ENCODE data around the gene TNNT2. TPM values are rescaled to one million over a fixed set of nuclear protein-coding genes. Genes with fewer than 3 reads are reported as not detected.

Gene TNNT2
- total and polyA plus RNA-seq, 5 experiments from 2014 or later: not detected

DNA sequence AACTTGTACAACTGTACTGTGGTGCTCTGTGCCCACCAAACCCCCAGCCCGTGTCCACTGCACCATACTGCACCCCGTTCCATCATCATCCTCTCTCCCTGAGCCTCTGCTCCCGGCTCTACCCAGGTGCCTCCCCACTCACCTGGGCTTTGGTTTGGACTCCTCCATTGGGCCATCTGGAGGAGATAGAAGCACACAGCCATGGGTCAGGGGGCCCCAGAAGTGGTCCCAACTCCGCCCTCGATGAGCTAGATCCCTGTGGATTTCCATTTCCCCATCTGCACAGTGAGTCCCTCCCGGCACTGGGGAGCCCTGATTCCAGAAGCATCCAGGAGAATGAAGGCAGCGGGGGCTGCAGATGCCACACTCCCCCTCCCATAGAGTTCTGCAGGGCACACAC, 10.8 kb downstream of the TNNT2 start:
- no peaks in the 10 kb centered on the region for H3K4me1 Mint-ChIP-seq
- peaks cover 6 to 29% (median 22%) of the 10 kb centered on the region in 5 donors for H3K27me3 Mint-ChIP-seq
- POLR2A ChIA-PET: no interaction called here
- H3K4me3 Mint-ChIP-seq: no peak overlapping the region
- ATAC-seq (no peak), DNase-seq (peak in 1 of 10 donors; percentile 43)
- H3K36me3 Mint-ChIP-seq: no peaks in the 10 kb centered on the region
- H3K27ac Mint-ChIP-seq: peak overlapping the region in 1 of 10 donors; percentile 45
- H3K9me3 Mint-ChIP-seq: peaks cover 0 to 2% (median 0%) of the 10 kb centered on the region in 9 donors

DNA sequence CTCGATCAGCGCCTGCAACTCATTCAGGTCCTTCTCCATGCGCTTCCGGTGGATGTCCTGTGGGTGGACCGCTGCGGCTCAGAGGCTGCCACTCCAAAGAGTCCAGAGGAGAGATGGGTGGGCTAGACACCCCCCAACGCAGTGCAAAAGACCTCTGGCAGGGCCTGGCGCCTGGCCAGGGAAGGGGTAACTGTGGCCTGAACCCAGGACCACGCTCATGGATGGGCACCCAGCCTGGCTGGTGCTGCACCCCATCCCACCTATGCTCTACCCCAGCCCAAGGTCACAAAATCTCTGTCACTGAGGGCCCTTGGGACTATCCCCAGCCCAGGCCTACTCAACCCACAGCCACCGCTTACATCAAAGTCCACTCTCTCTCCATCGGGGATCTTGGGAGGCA, 12.2 kb downstream of the TNNT2 start:
- no peaks in the 10 kb centered on the region for H3K36me3 Mint-ChIP-seq
- peaks cover 3 to 30% (median 10%) of the 10 kb centered on the region in 5 donors for H3K27me3 Mint-ChIP-seq
- H3K4me3 Mint-ChIP-seq: no peak overlapping the region
- ATAC-seq: no peak
- no peak overlapping the region for H3K27ac Mint-ChIP-seq
- POLR2A ChIA-PET: no interaction called here
- DNase-seq: peak in 1 of 10 donors; percentile 45
- peaks cover 0 to 2% (median 0%) of the 10 kb centered on the region in 9 donors for H3K9me3 Mint-ChIP-seq
- no peaks in the 10 kb centered on the region for H3K4me1 Mint-ChIP-seq

DNA sequence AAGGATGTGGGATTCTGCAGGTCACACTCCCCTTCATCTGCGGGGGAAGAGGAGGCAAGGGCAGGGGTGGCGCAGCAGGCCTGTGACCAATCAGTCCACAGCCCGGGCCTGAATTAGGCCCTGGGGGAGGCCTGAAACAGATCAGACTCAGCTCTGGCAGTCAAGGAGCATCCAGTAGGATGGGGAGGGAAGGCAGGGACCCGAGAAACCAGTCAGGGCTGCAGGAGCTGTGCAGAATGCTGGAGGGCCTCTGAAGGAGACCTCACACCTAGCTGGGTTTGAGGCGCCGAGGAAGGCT, 12.7 kb downstream of the TNNT2 start:
- POLR2A ChIA-PET: no interaction called here
- ATAC-seq: no peak
- no peak overlapping the region for H3K4me3 Mint-ChIP-seq
- H3K27ac Mint-ChIP-seq: no peak overlapping the region
- peaks cover 3 to 30% (median 10%) of the 10 kb centered on the region in 5 donors for H3K27me3 Mint-ChIP-seq
- H3K4me1 Mint-ChIP-seq: no peaks in the 10 kb centered on the region
- DNase-seq: peak in 1 of 10 donors; percentile 8
- peaks cover 0 to 2% (median 0%) of the 10 kb centered on the region in 9 donors for H3K9me3 Mint-ChIP-seq
- H3K36me3 Mint-ChIP-seq: no peaks in the 10 kb centered on the region

DNA sequence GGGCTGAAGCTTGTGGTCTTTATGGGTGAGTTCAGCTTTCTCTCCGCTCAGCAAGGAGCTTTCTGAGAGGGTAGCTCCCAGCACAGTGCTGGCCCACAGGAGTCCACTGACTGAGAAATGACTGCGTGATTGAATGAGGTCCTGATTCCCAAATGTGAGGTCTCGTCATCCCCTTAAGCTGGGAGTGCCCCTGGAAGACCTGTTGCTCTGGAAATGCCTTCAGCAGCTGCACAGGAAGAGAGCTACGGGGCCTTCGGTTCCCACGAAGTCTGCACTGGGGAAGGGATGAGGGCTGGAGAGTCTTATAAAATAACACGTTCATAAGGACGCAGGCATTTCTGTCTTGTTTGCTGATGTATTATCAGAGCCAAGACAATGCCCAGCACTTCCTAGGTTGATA, 14.0 kb downstream of the TNNT2 start:
- no peak overlapping the region for H3K4me3 Mint-ChIP-seq
- H3K27ac Mint-ChIP-seq: no peak overlapping the region
- POLR2A ChIA-PET: no interaction called here
- H3K27me3 Mint-ChIP-seq: peaks cover 0 to 20% (median 6%) of the 10 kb centered on the region in 5 donors
- H3K36me3 Mint-ChIP-seq: no peaks in the 10 kb centered on the region
- no peaks in the 10 kb centered on the region for H3K4me1 Mint-ChIP-seq
- peaks cover 0 to 2% (median 0%) of the 10 kb centered on the region in 9 donors for H3K9me3 Mint-ChIP-seq
- DNase-seq (peak in 1 of 10 donors; percentile 34), ATAC-seq (no peak)

DNA sequence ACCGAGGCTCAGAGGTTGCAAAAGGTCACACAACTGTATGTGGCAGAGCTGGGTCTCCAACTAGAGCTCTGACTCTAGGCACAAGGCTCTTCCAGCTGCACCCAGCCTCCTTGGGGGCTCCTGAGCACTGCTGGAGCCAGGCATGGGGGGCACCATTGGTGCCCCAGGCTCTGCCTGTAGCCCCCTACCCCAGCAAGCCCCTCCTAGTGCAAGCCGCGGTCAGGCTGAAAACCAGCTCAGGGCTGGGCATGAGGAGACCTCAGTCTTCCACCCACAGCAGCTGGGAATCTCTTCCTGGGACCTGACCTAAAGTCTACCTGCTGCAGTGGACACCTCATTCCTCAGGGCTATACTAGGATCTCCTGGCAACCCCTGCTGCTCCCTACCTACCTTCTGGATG, 14.6 kb downstream of the TNNT2 start:
- Mint-ChIP-seq H3K4me3 (no peak overlapping the region), H3K27me3 (peaks cover 0 to 20% (median 6%) of the 10 kb centered on the region in 5 donors), H3K27ac (no peak overlapping the region), H3K9me3 (peaks cover 0 to 2% (median 0%) of the 10 kb centered on the region in 9 donors), H3K36me3 (no peaks in the 10 kb centered on the region), H3K4me1 (no peaks in the 10 kb centered on the region)
- DNase-seq: peak in 1 of 10 donors; percentile 59
- POLR2A ChIA-PET: no interaction called here
- ATAC-seq: no peak

DNA sequence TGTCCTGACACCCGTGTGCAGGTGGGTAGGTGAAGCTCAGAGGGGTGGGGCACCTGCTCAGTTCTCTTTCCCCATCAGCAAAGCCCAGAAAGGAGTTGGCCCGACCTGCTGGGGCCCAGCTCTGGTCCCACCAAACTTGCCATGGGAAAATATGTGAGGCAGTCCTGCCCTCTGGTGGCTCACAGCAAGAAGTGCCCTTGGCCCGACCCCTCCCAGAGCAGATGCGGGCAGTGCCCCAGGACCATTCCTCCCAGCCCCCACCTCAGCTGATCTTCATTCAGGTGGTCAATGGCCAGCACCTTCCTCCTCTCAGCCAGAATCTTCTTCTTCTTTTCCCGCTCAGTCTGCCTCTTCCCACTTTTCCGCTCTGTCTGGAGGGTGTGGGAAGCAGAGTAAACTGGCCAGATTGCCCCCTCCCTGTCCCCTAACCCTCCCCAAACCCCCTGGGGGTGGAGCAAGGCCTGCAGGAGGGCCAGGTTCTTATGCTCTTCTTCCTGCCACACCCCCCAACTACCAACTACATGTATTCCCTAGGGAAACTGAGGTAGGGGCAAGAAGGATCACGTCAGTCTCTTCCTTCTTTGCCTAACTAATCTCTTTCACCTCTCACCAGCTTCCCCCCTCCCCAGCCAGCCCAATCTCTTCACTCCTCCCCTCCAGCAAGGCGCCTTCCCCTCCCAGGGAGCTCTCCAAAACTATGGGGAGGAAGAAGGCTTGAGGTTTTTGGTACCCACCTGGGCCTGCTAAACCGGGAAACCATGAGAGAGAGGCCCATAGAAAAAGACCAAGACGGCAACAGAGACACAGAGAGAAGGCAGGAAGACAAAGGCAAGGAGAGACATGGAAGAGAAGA, 15.6 kb downstream of the TNNT2 start:
- no peak overlapping the region for H3K4me3 Mint-ChIP-seq
- H3K36me3 Mint-ChIP-seq: no peaks in the 10 kb centered on the region
- POLR2A ChIA-PET: no interaction called here
- peak in 4 of 10 donors; percentile 5 to 57 (median 8) for DNase-seq
- peak overlapping the region in 1 of 10 donors; percentile 71 for H3K27ac Mint-ChIP-seq
- peaks cover 0 to 15% (median 4%) of the 10 kb centered on the region in 5 donors for H3K27me3 Mint-ChIP-seq
- peaks cover 0 to 2% (median 0%) of the 10 kb centered on the region in 9 donors for H3K9me3 Mint-ChIP-seq
- H3K4me1 Mint-ChIP-seq: no peaks in the 10 kb centered on the region
- ATAC-seq: no peak

DNA sequence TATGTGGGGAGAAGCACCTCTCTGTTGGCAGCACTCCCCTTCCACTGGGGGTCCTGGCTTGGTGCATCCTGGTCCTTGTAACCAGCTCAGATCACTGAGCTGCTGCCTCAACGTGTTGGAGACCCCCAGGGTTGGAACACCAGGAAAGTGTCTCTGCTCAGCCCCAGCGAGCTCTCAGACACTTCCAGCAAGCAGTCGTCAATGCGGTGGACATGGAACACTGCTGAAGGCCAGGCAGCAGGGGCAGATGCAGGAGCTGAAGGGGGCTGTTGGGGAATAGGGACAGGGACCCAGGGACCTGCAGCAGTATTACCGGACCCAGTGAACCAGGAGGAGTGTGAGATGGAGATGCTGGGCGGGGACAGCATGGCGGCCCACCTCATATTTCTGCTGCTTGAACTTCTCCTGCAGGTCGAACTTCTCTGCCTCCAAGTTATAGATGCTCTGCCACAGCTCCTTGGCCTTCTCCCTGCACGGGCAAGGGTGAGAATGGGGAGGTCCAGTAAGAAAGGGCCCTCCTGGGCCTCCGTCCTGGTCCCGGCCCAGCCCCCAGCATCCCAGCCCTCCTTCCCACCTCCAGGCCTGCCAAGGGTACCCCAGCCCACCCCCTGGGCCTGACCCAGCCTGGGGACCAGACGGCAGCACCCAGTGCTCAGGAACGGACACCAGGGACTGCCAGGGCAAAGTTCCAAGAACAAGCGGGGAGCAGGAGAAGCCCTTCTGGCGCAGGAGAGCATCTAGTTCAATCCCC, 16.4 kb downstream of the TNNT2 start:
- peaks cover 0 to 18% (median 4%) of the 10 kb centered on the region in 5 donors for H3K27me3 Mint-ChIP-seq
- ATAC-seq: no peak
- DNase-seq: peak in 1 of 10 donors; percentile 55
- no peak overlapping the region for H3K27ac Mint-ChIP-seq
- POLR2A ChIA-PET: no interaction called here
- H3K4me3 Mint-ChIP-seq: no peak overlapping the region
- peaks cover 0 to 2% (median 0%) of the 10 kb centered on the region in 9 donors for H3K9me3 Mint-ChIP-seq
- H3K36me3 Mint-ChIP-seq: no peaks in the 10 kb centered on the region
- H3K4me1 Mint-ChIP-seq: no peaks in the 10 kb centered on the region

DNA sequence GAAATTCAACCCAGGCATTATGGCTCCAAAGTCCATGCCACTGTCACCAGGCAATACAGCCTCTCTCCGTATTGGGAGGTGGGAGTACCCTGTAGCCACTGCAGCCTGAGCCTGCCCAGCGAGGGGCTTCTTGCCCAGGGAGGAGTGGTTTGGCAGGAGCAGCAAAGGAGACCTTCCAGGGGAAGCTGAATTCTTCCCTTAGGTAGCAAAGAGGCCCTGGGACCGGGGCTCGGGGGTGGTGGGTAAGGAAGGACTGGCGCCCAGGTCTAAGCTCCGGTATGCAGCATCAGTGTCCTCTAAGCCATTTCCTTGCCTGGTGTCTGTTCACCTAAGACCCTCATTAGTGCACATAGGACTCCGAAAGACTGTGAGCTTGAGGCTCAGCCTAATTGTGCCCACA, 17.0 kb downstream of the TNNT2 start:
- DNase-seq: peak in 1 of 10 donors; percentile 23
- POLR2A ChIA-PET: no interaction called here
- H3K27ac Mint-ChIP-seq: no peak overlapping the region
- H3K36me3 Mint-ChIP-seq: no peaks in the 10 kb centered on the region
- ATAC-seq: no peak
- H3K9me3 Mint-ChIP-seq: peaks cover 0 to 2% (median 0%) of the 10 kb centered on the region in 9 donors
- H3K4me3 Mint-ChIP-seq: no peak overlapping the region
- no peaks in the 10 kb centered on the region for H3K4me1 Mint-ChIP-seq
- peaks cover 0 to 14% (median 4%) of the 10 kb centered on the region in 5 donors for H3K27me3 Mint-ChIP-seq

DNA sequence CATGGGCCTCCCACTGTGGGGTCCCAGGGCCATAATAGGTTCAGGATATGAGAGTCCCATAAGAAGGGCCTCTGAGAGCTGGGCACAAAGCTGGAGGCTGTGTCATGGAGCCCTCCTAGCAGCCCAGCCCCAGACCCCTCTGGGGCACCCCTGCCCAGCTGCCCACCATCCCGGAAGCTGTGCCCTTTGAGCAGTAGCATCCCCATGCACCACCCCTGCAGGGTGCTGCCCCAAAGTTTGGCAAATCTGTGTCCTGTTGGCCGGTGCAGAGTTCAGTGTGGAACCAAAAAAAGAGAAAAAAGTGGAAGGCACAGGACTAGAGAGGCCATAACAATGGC, 17.6 kb downstream of the TNNT2 start:
- peak in 1 of 10 donors; percentile 38 for DNase-seq
- POLR2A ChIA-PET: no interaction called here
- H3K4me3 Mint-ChIP-seq: no peak overlapping the region
- peaks cover 0 to 2% (median 0%) of the 10 kb centered on the region in 9 donors for H3K9me3 Mint-ChIP-seq
- no peaks in the 10 kb centered on the region for H3K4me1 Mint-ChIP-seq
- H3K27me3 Mint-ChIP-seq: peaks cover 0 to 16% (median 4%) of the 10 kb centered on the region in 5 donors
- ATAC-seq: no peak
- H3K27ac Mint-ChIP-seq: no peak overlapping the region
- H3K36me3 Mint-ChIP-seq: no peaks in the 10 kb centered on the region

DNA sequence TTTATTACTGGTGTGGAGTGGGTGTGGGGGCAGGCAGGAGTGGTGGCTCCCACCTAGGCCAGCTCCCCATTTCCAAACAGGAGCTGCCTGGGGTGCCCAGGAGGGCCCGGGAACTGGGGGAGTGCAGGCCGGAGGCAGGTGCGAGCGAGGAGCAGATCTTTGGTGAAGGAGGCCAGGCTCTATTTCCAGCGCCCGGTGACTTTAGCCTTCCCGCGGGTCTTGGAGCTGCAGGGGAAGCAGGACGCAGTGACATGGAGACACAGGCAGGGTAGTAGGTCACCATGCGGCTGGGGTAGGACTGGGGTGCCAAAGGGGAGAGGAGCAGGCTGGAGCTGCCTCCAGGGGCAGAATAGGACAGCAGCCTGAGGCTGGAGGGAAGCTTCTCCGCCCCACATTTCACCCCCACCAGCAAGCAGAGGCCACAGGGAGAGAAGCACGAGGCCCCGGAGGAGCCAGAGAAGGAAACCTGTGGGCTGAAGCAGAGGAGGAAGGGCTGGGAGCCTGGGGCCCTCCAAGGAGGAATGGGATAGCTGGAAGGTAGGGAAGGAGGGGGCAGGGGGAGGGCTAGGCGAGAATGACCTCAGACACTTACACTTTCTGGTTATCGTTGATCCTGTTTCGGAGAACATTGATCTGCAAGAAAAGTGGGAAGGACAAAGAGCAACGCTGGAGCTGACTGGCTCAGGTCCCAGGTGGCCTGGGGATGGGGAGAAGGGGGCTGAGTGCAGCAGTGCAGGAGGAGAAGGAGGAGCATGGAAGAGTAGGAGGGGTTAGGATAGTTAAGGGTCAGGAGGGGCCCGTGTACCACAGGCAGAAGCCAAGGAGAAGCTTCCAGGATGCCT, 18.2 kb downstream of the TNNT2 start:
- no peaks in the 10 kb centered on the region for H3K4me1 Mint-ChIP-seq
- DNase-seq (peak in 1 of 10 donors; percentile 51), ATAC-seq (no peak)
- peaks cover 0 to 21% (median 8%) of the 10 kb centered on the region in 5 donors for H3K27me3 Mint-ChIP-seq
- POLR2A ChIA-PET: no interaction called here
- peaks cover 0 to 2% (median 0%) of the 10 kb centered on the region in 9 donors for H3K9me3 Mint-ChIP-seq
- no peaks in the 10 kb centered on the region for H3K36me3 Mint-ChIP-seq
- no peak overlapping the region for H3K4me3 Mint-ChIP-seq
- H3K27ac Mint-ChIP-seq: no peak overlapping the region

DNA sequence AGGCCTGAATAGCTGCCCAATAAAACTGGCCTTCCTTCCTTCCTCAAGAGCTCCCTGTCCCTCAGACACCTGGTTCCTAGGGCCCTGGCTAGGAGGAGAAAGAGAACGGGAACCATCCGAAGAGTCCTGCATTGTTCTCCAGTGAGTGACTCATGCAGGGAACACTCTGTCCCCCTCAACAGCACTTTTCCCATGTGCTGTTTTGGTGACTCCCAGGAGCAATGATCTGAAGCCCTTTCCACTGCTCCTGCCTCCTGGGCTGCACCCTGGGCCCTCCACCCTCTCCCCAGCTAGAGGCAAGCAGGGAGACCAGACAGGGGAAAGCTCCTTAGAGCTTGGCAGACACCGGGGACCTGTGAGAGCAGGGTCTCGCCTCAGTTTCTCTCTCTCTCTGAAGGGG, 18.9 kb downstream of the TNNT2 start:
- no peak for DNase-seq
- H3K4me3 Mint-ChIP-seq: peak overlapping the region in 1 of 10 donors; percentile 24
- H3K27me3 Mint-ChIP-seq: peaks cover 0 to 25% (median 8%) of the 10 kb centered on the region in 5 donors
- H3K27ac Mint-ChIP-seq: no peak overlapping the region
- POLR2A ChIA-PET: no interaction called here
- H3K9me3 Mint-ChIP-seq: peaks cover 0 to 2% (median 0%) of the 10 kb centered on the region in 9 donors
- ATAC-seq: no peak
- H3K36me3 Mint-ChIP-seq: no peaks in the 10 kb centered on the region
- H3K4me1 Mint-ChIP-seq: no peaks in the 10 kb centered on the region

DNA sequence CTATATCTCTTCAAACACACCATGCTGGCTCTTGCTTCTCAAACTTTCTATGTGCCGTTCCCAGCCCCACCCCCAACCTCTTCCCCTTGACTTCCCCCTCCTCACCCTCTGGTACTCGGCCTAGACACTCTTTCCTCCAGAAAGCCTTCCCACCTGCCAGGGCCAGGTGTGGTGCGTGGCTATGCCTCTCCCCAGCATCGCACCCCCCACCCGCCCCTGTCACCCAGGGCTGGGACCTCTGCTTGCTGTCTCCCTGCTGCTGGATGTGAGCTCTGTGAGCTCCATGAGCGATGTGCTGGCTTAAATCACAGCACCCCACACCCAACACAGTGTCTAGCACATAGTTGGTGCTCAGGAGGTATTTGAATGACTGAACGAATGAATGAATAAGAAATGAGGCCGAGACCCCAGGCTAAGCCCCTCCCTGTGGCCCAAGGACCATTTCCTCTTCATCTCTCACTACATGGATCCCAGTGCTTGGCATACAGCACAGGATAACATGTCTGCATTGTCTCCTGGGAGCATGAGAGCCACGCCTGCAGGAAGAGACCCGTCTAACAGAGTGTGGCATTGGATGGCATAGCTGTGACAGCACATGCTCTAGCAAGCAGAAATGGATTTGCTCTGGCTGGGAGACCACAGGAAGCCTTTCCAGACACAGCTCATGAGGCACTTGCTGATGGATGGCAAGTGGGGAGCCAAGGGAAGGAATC, 19.7 kb downstream of the TNNT2 start:
- peak in 1 of 10 donors; percentile 48 for DNase-seq
- no peak for ATAC-seq
- H3K9me3 Mint-ChIP-seq: peaks cover 0 to 2% (median 0%) of the 10 kb centered on the region in 9 donors
- peaks cover 0 to 27% (median 8%) of the 10 kb centered on the region in 5 donors for H3K27me3 Mint-ChIP-seq
- no peaks in the 10 kb centered on the region for H3K36me3 Mint-ChIP-seq
- H3K4me1 Mint-ChIP-seq: no peaks in the 10 kb centered on the region
- no peak overlapping the region for H3K27ac Mint-ChIP-seq
- H3K4me3 Mint-ChIP-seq: no peak overlapping the region
- POLR2A ChIA-PET: no interaction called here
